Measurements from ENCODE around the gene RHCG. TPM values are rescaled to one million over a fixed set of nuclear protein-coding genes. Genes with fewer than 3 reads are reported as not detected.

Gene RHCG
- 0.59 and 0.78 TPM in 2 replicates for total RNA-seq (2014; rRNA removed; shearing (Covaris generic))
- polyA plus RNA-seq (2014; cell fraction: nucleus; rRNA removed), result 0.39 TPM in 1 of 2 replicates, not detected in the other

DNA sequence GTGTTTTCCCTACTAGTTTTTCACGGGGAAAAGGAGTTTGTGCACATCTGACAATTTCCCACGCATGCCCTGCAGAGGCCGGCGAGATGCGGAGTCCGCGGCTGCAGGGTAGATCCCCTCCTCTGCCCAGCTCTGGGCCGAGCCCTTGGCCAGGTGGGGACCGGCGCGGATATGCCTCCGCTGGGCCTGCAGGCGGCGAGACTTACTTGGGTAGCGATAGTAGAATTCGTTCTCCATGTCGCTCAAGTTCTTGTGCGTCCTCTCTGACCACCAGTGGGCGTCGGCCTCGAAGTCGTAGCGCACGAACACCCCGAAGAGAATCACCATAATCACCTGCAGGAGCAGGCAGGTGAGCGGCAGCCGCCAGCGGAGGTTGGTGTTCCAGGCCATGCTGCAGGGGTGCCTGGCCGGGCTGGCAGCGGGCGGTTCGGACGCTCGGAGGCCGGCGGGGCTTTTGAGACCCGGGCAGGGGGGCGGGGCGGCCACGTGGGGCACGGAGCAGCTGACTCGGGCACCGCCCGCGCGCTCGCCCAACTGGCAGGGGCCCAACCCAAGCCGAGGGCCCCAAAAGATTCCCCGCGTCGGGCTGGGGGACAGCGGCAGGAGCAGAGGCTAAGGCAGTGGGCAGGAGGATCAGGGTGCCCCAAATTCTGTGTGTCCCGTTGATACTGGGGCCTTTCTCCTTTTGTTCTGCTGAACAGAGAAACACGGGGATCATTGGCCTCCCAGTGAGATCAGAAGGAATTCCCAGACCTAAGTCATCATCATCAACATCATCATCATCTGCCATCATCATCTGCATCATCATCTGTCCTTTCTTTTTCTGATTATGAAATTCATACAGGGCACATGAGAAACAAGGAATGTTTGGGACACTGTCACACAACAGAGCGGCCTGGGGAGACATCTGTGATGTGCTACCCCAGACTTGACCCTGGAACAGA, at the start of gene RHCG:
RHCG (minus strand) TSS at position 429 of the 944 bp plus-strand sequence; CDS start at position 390, 39 bp downstream.
- peak; percentile 60 for DNase-seq (ENCODE audit: extremely low read depth, low read depth)

DNA sequence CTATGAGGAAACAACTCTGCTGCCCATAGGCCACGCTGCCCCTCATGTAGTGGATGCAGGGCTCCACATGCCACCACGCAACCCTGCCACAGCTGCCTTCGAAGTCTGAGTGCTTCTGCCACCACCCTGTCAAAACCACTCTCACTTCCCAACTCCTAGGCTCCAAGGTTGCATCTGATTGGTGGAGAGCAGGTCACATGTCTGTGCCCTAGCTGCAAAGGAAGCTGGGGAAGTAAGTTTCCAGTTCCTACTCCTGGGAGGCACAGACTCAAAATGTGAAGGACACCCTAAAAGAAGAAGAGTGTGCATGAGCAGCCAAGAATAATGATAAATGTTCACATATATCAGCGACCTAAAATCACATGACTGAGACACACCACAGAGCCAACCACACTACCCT, 47.0 kb upstream of the RHCG start:
- DNase-seq (ENCODE audit: extremely low read depth, low read depth), result no peak

- DNase-seq (ENCODE audit: extremely low read depth, low read depth), result no peak
Observed at GRCh38 chr15:89542369-89542768, 46.0 kb upstream of the RHCG start.

DNA sequence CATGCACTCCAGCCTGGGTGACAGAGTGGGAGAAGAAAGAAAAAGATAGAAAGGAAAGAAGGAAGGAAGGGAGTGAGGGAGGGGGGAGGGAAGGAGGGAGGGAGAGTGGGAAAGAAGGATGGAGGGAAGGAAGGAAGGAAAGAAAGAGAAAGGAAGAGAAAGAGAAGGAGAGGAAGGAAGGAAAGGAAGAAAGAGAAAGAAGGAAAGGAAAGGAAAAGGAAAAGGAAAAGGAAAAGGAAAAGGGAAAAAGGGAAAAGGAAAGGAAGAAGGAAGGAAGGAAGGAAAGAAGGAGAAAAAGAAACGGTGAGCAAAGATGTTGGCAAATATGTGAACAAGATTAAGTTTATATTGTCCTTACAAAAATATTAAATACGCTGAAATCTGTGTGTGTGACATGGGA, 42.6 kb upstream of the RHCG start:
- no peak for DNase-seq (ENCODE audit: extremely low read depth, low read depth)

- no peak for DNase-seq (ENCODE audit: extremely low read depth, low read depth)
Observed at GRCh38 chr15:89533861-89534544, 37.6 kb upstream of the RHCG start.

GRCh38 chr15:89531796-89532537, 35.6 kb upstream of the RHCG start:
- DNase-seq (ENCODE audit: extremely low read depth, low read depth), result no peak

DNA sequence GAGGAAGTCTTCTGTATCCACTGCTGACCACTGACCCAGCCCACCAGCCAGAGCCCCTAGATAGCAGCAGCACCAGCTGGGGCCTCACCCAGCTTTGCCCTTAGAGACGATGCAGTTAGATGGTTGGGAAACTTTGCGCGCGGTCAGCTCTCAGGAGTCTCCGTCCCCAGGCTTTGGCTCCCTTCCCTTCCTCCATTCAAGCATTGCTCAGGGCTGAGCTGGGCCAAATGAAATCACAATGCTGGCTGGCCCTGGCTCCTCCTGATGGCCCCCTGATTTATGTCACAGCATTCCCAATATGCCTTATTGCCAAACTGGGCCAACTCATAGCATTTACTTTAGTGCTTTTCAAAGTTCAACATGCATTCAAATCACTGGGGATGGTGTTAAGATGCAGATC, 34.6 kb upstream of the RHCG start:
- DNase-seq (ENCODE audit: extremely low read depth, low read depth), result no peak

- no peak for DNase-seq (ENCODE audit: extremely low read depth, low read depth)
Observed at GRCh38 chr15:89528757-89529352, 32.5 kb upstream of the RHCG start.

GRCh38 chr15:89526601-89527441, 30.4 kb upstream of the RHCG start:
- no peak for DNase-seq (ENCODE audit: extremely low read depth, low read depth)

- no peak for DNase-seq (ENCODE audit: extremely low read depth, low read depth)
Observed at GRCh38 chr15:89526181-89526580, 29.8 kb upstream of the RHCG start.

- no peak for DNase-seq (ENCODE audit: extremely low read depth, low read depth)
Observed at GRCh38 chr15:89524184-89524583, 27.8 kb upstream of the RHCG start.

GRCh38 chr15:89523101-89523500, 26.7 kb upstream of the RHCG start:
- no peak for DNase-seq (ENCODE audit: extremely low read depth, low read depth)

DNA sequence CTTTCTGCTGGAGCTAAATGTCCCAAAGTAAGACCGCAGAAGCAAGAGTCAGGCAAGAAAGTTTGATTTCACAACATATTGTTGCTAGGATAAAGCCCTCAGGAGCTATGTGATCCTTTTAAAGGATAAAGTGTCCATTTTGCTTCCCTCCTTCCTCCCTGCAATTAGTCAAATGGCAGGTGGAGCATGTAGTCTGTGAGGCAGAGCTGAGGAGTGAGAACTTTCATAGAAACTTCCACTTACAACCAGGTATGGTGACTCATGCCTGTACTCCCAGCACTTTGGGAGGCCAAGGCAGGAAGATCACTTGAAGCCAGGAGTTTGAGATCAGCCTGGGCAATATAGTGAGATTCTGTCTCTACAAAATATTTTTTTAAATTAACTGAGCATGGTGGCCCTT, 25.2 kb upstream of the RHCG start:
- DNase-seq (ENCODE audit: extremely low read depth, low read depth), result no peak

GRCh38 chr15:89515477-89515876, 19.1 kb upstream of the RHCG start:
- no peak for DNase-seq (ENCODE audit: extremely low read depth, low read depth)

- DNase-seq (ENCODE audit: extremely low read depth, low read depth), result no peak
Observed at GRCh38 chr15:89514596-89515406, 18.4 kb upstream of the RHCG start.

DNA sequence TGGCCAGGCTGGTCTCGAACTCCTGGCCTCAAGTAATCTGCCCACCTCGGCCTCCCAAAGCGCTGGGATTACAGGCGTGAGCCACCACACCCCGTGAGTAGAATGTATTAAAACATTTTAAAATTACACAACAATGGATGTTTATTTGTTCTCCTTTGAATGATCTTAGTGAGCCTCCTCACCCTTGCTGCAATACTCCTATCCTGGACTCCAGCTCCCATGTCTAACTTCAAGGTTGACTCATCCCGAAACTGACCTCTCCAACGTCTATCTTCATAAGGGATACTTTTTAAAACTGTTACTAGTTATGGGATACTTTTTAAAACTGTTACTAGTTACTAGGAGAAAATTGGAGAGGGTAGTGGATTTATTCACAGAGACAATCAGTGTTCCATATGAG, 17.8 kb upstream of the RHCG start:
- no peak for DNase-seq (ENCODE audit: extremely low read depth, low read depth)

DNA sequence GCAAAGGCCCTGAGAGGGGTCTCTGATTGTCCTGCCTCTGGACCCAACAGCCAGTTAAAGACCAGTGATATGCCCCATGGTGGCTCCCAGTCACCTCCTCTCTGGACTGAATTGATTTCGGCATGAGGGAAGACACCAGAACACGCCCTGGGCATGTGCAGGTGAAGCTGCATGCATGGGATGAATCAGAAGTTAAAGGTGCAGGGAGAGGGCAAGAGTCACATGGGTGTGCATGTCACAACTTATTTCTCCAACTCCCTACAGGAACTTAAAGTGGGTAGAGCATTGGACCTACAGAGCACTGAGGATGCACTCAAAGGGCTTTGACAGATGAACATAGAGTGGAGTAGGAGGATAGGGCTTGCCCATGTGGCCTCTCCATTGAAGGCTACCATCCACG, 16.9 kb upstream of the RHCG start:
- DNase-seq (ENCODE audit: extremely low read depth, low read depth), result no peak

GRCh38 chr15:89512631-89513030, 16.2 kb upstream of the RHCG start:
- no peak for DNase-seq (ENCODE audit: extremely low read depth, low read depth)
